ENCODE measurements around the gene DACH1. TPM values are rescaled to one million over a fixed set of nuclear protein-coding genes. Genes with fewer than 3 reads are reported as not detected.

Gene DACH1
- total and polyA plus RNA-seq, 2 of the 8 experiments (the other 6 are each of a cell fraction or from before 2014, with no cell fraction given), result 0.12 to 0.67 TPM

GRCh38 chr13:71786875-71787274, 80.1 kb downstream of the DACH1 start:
- H2BK120ac ChIP-seq (replicated peaks; ENCODE audit: low read depth, low read length), result no peak overlapping the region
- POLR2A ChIA-PET (ENCODE audit: partially characterized antibody), result no interaction called here
- TF ChIP-seq BRCA1 (IDR thresholded peaks at IDR 0.05; ENCODE audit: low read depth, low read length) (no peak), MAFK (IDR thresholded peaks at IDR 0.05; ENCODE audit: low read depth, low read length) (no peak), TAF1 (IDR thresholded peaks at IDR 0.05; ENCODE audit: low read depth, low read length) (no peak), KDM4A (IDR thresholded peaks at IDR 0.05; ENCODE audit: low read depth, low read length, severe bottlenecking) (no peak), TBP (IDR thresholded peaks at IDR 0.05; ENCODE audit: low read depth, low read length) (no peak), ZNF274 (IDR thresholded peaks at IDR 0.05; ENCODE audit: borderline replicate concordance, extremely low read depth, low read length) (no peak), TCF12 (IDR thresholded peaks at IDR 0.05; ENCODE audit: low read depth, low read length) (no peak), POLR2A (IDR thresholded peaks at IDR 0.05; ENCODE audit: control extremely low read depth in 1 of 2, low read depth in 2 of 2, low read length in 2 of 2) (no peak), RBBP5 (IDR thresholded peaks at IDR 0.05; ENCODE audit: borderline replicate concordance, low read depth, low read length) (no peak), NRF1 (IDR thresholded peaks at IDR 0.05; ENCODE audit: low read depth, low read length) (no peak), JUN (IDR thresholded peaks at IDR 0.05; ENCODE audit: low read depth, low read length) (no peak), SIRT6 (IDR thresholded peaks at IDR 0.05; ENCODE audit: low read length) (no peak), ATF2 (IDR thresholded peaks at IDR 0.05; ENCODE audit: low read length) (no peak), BCL11A (IDR thresholded peaks at IDR 0.05; ENCODE audit: low read depth in 2 of 2, low read length in 2 of 2) (no peak)

More at GRCh38 chr13:71786875-71787274, 80.1 kb downstream of the DACH1 start:
- Histone ChIP-seq H4K5ac (ENCODE audit: insufficient read length, low read depth, low read length) (no peak overlapping the region), H3K27me3 (replicated peaks in 1 of 4; ENCODE audit: control insufficient read depth in 3 of 4, extremely low read depth in 1 of 4, insufficient read depth in 3 of 4, low read length in 3 of 4) (no peaks in the 10 kb centered on the region), H4K8ac (ENCODE audit: extremely low read depth, insufficient read depth, low read length) (no peak overlapping the region), H3K56ac (replicated peaks; ENCODE audit: insufficient read length, low read depth, low read length) (no peak overlapping the region), H2BK15ac (ENCODE audit: low read length) (no peak overlapping the region), H3K4me1 (replicated peaks in 1 of 4; ENCODE audit: control insufficient read depth in 3 of 4, insufficient read depth in 4 of 4, low read length in 3 of 4) (peaks cover 0 to 11% (median 2%) of the 10 kb centered on the region in 4 experiments; a peak in 3 of 7 replicates), H3K79me2 (ENCODE audit: control insufficient read depth in 1 of 2, insufficient read depth in 2 of 2, low read length in 2 of 2) (no peaks in the 10 kb centered on the region), H2BK20ac (ENCODE audit: low read length) (no peak overlapping the region), H3K4ac (replicated peaks; ENCODE audit: insufficient read length, low read depth, low read length) (no peak overlapping the region), H3K9me3 (ENCODE audit: insufficient read depth in 2 of 2, low read depth in 1 of 2, low read length in 1 of 2) (no peaks in the 10 kb centered on the region), H3K4me2 (ENCODE audit: insufficient read depth in 1 of 2, low read depth in 2 of 2, low read length in 2 of 2) (no peak overlapping the region), H2AFZ (ENCODE audit: low read length) (no peak overlapping the region), H3K36me3 (ENCODE audit: control insufficient read depth in 2 of 4, insufficient read depth in 4 of 4, low read length in 3 of 4) (no peaks in the 10 kb centered on the region), H2BK5ac (ENCODE audit: low read depth, low read length) (no peak overlapping the region), H3K23ac (ENCODE audit: insufficient read length) (no peak overlapping the region), H2BK12ac (ENCODE audit: low read depth, low read length) (no peak overlapping the region), H4K20me1 (replicated peaks in 1 of 2; ENCODE audit: control insufficient read depth in 1 of 2, insufficient read depth in 2 of 2, low read length in 2 of 2) (no peaks in the 10 kb centered on the region), H3K9ac (replicated peaks in 1 of 4; ENCODE audit: extremely low read depth in 1 of 4, low read depth in 3 of 4, low read length in 3 of 4) (no peak overlapping the region), H2AK5ac (ENCODE audit: low read depth, low read length) (no peak overlapping the region), H3K27ac (ENCODE audit: low read depth, low read length) (no peak overlapping the region), H3K14ac (ENCODE audit: insufficient read length) (no peak overlapping the region), H4K91ac (replicated peaks; ENCODE audit: insufficient read length, low read length) (no peak overlapping the region), H3K79me1 (ENCODE audit: low read depth, low read length) (no peaks in the 10 kb centered on the region), H3K23me2 (ENCODE audit: low read depth, low read length) (no peaks in the 10 kb centered on the region), H3K4me3 (ENCODE audit: extremely low read depth in 1 of 4, insufficient read depth in 2 of 4, low read depth in 3 of 4, low read length in 4 of 4) (no peak overlapping the region), H3K18ac (ENCODE audit: extremely low read depth, low read length) (no peak overlapping the region)
- peak; percentile 80 for FAIRE-seq
- WGBS, 2 experiments (ENCODE audit: extremely low coverage in 1 of 2, insufficient coverage in 1 of 2, insufficient read length in 1 of 2, insufficient replicate concordance in 2 of 2, low coverage in 1 of 2, low lambda C conversion rate in 2 of 2, missing lambda C conversion rate in 1 of 2), result 35% methylated on average over 4 of the region's 4 CpGs; no CpG with 5 or more reads in 1 of the 2 experiments
- DNase-seq (ENCODE audit: low read depth in 1 of 2, low spot score in 2 of 2), result no peak
- CTCF ChIA-PET (ENCODE audit: partially characterized antibody), result interaction anchor here (1.6 kb wide), 1 partner anchor 19 kb away, joined by 4 read pairs; no protein-coding TSS in a partner anchor

Data from H1 (cell line).